GM19468 (cell line): ENCODE measurements around the gene CYBC1.

Source experiments
- ATAC-seq: cut with Tn5 transposase; IDR thresholded peaks from one replicate; pipeline ENCODE4 v1.9.1; 2021; ENCODE audit warnings: mild to moderate bottlenecking, moderate library complexity, moderate number of reproducible peaks; ENCODE audit not compliant: unreplicated experiment; ENCODE audit errors: extremely low read depth

Gene CYBC1

GRCh38 chr17:82394278-82394677 lies 56.3 kb downstream of the CYBC1 start:
- no peak for ATAC-seq

GRCh38 chr17:82392941-82393340 lies 57.6 kb downstream of the CYBC1 start:
- ATAC-seq = no peak
